Gastroesophageal sphincter (tissue), 4 donors: ENCODE data around the gene SOX6. TPM values are rescaled to one million over a fixed set of nuclear protein-coding genes. Genes with fewer than 3 reads are reported as not detected.
"Not testable (repeated sequence)": the region's sequence is repeated elsewhere in the genome, so short reads cannot be mapped to it uniquely, and the experiment has no call there.

Experiments
- ATAC-seq: fragments of 150-250 bp; one replicate; pipeline ENCODE4 v1.9.1; 2016; ENCODE audit warnings: mild to moderate bottlenecking, moderate library complexity
- H3K27ac ChIP-seq, 4 donors: fragments of 200-600 bp; sonication (generic) in 3 of 4; 1 replicate in 3 of 4; 2 replicates in 1 of 4; pipeline ENCODE4 v1.5.1; 2016 to 2019
- H3K27me3 ChIP-seq: fragments of 200-600 bp; sonication (generic); one replicate; pipeline ENCODE4 v1.5.1; 2019
- H3K36me3 ChIP-seq, 2 donors: fragments of 200-600 bp; sonication (generic); one replicate each; pipeline ENCODE4 v1.5.1; 2019; ENCODE audit warnings: control low read depth in 1 of 2
- H3K4me1 ChIP-seq, 3 donors: fragments of 200-600 bp; sonication (generic); 1 replicate in 2 of 3; 2 replicates in 1 of 3; pipeline ENCODE4 v1.5.1; 2016 to 2019; ENCODE audit warnings: control low read depth in 2 of 3
- H3K4me3 ChIP-seq, 2 donors: fragments of 200-600 bp; sonication (generic); one replicate each; pipeline ENCODE4 v1.5.1; 2019; ENCODE audit warnings: mild to moderate bottlenecking in 1 of 2, moderate library complexity in 1 of 2
- H3K9me3 ChIP-seq, 3 donors: fragments of 200-600 bp; sonication (generic); one replicate each; pipeline ENCODE4 v1.5.1; 2017 to 2019; ENCODE audit warnings: control low read depth in 2 of 3
- EP300 ChIP-seq: sonication (generic); formaldehyde crosslinking; IDR thresholded peaks from one replicate; pipeline ENCODE4 v1.6.1; 2017; ENCODE audit warnings: antibody characterized with exemption, mild to moderate bottlenecking
- POLR2A ChIP-seq, 2 donors: fragments of 450-650 bp; IDR thresholded peaks; one replicate each; pipeline ENCODE4 v1.6.1; 2017; ENCODE audit warnings: antibody characterized with exemption in 2 of 2, mild to moderate bottlenecking in 2 of 2, moderate library complexity in 1 of 2
- POLR2AphosphoS5 ChIP-seq: sonication (generic); formaldehyde crosslinking; IDR thresholded peaks from one replicate; pipeline ENCODE4 v1.6.1; 2017; ENCODE audit warnings: antibody characterized with exemption
- WGBS, 2 donors: methylation state at CpG; one replicate each; pipeline ENCODE4 v1.1.5; 2018; ENCODE audit warnings: low coverage in 1 of 2; 5-methylcytosine and 5-hydroxymethylcytosine counted together
- total RNA-seq, 4 donors: library from RNA; depleted of rRNA; stranded (reverse); fragments of >200 nt; gene quantifications; one replicate each; pipeline ENCODE4 v1.1.0, GENCODE V29; 2016
- TF ChIP-seq, protein P1 (sequence below), 4 experiments: fragments of 200-600 bp in 2 of 4; fragments of 450-650 bp in 2 of 4; sonication (generic) in 1 of 4; IDR thresholded peaks; one replicate each; pipeline ENCODE4 v1.5.1; 2017 to 2019; ENCODE audit warnings: antibody characterized with exemption in 4 of 4, mild to moderate bottlenecking in 2 of 4, moderate library complexity in 2 of 4

Gene SOX6
- total RNA-seq, 4 donors from 2014 or later, result 1.2 to 21.9 (median 6.5) TPM

DNA sequence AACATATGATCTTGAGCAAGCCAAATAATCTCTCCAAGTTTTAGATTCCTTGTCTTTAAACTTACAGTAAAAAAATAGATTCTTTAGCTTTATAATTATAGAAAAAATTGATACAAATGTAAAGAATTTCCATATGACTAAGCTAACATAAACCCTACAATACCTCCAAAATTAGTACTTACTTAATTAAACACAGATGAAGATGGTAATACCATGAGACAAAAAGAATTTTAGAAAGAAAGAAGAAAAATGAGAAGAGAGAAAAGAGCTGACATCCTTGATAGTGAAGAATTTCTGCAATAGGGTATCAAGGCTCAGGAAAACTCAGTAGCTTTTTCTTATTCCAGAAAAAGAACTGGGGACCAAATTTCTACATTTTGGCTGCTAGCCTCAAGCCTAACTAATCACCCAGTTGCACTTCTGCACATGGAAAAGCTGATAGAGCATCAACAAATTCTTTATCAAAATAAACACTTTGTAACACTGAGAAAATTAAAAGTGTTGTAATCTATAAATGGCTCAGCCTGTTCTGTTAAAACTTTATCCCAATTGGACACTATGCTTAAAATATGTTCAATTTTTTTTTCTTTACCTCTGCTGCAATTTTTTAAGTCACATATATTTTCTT lies 24.7 kb upstream of the SOX6 start:
- Histone ChIP-seq H3K27ac (no peak overlapping the region), H3K27me3 (no peaks in the 10 kb centered on the region), H3K9me3 (no peaks in the 10 kb centered on the region), H3K4me3 (no peak overlapping the region), H3K36me3 (no peaks in the 10 kb centered on the region), H3K4me1 (no peaks in the 10 kb centered on the region)
- TF ChIP-seq POLR2A (IDR thresholded peaks at IDR 0.05), result no peak
- no peak for TF ChIP-seq EP300
- TF ChIP-seq POLR2AphosphoS5, result no peak
- TF ChIP-seq, protein P1, sequence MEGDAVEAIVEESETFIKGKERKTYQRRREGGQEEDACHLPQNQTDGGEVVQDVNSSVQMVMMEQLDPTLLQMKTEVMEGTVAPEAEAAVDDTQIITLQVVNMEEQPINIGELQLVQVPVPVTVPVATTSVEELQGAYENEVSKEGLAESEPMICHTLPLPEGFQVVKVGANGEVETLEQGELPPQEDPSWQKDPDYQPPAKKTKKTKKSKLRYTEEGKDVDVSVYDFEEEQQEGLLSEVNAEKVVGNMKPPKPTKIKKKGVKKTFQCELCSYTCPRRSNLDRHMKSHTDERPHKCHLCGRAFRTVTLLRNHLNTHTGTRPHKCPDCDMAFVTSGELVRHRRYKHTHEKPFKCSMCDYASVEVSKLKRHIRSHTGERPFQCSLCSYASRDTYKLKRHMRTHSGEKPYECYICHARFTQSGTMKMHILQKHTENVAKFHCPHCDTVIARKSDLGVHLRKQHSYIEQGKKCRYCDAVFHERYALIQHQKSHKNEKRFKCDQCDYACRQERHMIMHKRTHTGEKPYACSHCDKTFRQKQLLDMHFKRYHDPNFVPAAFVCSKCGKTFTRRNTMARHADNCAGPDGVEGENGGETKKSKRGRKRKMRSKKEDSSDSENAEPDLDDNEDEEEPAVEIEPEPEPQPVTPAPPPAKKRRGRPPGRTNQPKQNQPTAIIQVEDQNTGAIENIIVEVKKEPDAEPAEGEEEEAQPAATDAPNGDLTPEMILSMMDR (IDR thresholded peaks at IDR 0.05), result no peak
- no peak for ATAC-seq

DNA sequence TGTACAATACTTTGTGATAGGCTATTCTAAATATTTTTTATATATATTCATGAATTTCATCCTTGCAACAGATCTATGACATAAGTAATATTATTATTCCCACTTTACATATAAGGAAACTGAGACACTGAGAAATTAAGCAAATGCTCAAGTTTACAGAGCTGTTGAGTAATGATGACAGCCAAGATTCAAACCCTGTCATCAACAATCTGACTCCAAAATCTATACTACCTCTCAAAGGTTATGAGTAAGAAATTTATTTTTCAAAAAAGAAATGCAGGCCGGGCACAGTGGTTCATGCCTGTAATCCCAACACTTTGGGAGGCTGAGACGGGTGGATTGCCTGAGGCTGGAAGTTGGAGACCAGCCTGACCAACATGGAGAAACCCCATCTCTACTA lies 22.6 kb upstream of the SOX6 start:
- Histone ChIP-seq H3K27ac (no peak overlapping the region), H3K27me3 (no peaks in the 10 kb centered on the region), H3K4me1 (no peaks in the 10 kb centered on the region), H3K4me3 (no peak overlapping the region), H3K36me3 (no peaks in the 10 kb centered on the region), H3K9me3 (no peaks in the 10 kb centered on the region)
- 87% methylated on average over 2 of the region's 2 CpGs; no CpG with 5 or more reads in 1 of the 2 donors for WGBS, 2 donors
- TF ChIP-seq POLR2AphosphoS5 (no peak), POLR2A (IDR thresholded peaks at IDR 0.05) (no peak), EP300 (no peak)
- TF ChIP-seq, protein P1 (IDR thresholded peaks at IDR 0.05), result no peak
- ATAC-seq, result no peak

DNA sequence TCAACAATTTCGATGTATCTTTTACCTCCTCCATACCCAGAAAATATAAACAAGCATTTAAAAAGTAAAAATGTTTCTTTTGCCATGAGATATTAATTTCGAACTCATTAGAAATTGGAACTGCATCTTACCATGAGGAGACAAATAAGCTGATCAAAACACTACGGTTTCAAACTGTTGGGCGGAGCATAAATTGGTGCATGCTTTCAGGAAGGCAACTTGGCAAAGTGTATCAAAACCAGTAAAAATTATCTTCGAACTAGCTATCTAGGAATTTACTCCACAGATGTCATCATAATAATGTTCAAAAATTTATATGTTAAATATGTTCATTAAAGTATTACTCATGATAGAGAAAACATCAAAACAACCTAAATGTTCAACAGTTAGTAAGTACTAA lies 21.4 kb upstream of the SOX6 start:
- TF ChIP-seq, protein P1 (IDR thresholded peaks at IDR 0.05), result no peak
- TF ChIP-seq POLR2A (IDR thresholded peaks at IDR 0.05) (no peak), EP300 (no peak), POLR2AphosphoS5 (no peak)
- H3K27me3 ChIP-seq, result no peaks in the 10 kb centered on the region
- 84 to 87% methylated on average over 5 of the region's 5 CpGs for WGBS, 2 donors
- H3K9me3 ChIP-seq, result no peaks in the 10 kb centered on the region
- H3K36me3 ChIP-seq, result no peaks in the 10 kb centered on the region
- no peaks in the 10 kb centered on the region for H3K4me1 ChIP-seq
- no peak overlapping the region for H3K27ac ChIP-seq
- no peak for ATAC-seq
- H3K4me3 ChIP-seq, result no peak overlapping the region

DNA sequence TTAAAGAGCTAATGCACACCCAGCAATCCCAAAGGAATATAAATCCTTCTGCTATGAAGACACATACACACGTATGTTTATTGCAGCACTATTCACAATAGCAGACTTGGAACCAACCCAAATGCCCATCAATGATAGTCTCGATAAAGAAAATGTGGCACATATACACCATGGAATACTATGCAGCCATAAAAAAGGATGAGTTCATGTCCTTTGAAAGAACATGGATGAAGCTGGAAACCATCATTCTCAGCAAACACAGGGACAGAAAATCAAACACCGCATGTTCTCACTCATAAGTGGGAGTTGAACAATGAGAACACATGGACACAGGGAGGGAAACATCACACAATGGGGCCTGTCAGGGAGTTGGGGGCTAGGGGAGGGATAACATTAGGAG lies 19.3 kb upstream of the SOX6 start:
- not testable (repeated sequence) for H3K9me3 ChIP-seq, H3K36me3 ChIP-seq, H3K27ac ChIP-seq, H3K27me3 ChIP-seq, H3K4me1 ChIP-seq, ATAC-seq, H3K4me3 ChIP-seq
- WGBS, 2 donors, result 85 to 88% methylated on average over 1 to 3 of the region's 3 CpGs

DNA sequence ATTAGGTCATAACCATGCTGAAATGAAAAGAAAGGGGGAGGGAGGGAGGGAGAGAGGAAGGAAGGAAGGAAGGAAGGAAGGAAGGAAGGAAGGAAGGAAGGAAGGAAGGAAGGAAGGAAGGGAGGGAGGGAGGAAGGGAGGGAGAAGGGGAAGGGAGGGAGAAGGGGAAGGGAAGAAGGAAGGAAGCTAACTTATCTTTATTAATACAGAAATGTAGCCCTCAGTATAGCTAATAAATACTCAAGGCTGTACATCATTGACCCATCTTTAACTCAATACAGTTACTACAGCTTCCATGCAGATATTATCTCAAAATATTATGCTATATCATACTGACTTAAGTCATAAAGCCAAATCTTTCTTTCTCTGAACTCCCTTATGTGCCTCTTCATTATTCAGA lies 17.4 kb upstream of the SOX6 start:
- Histone ChIP-seq H3K36me3 (no peaks in the 10 kb centered on the region), H3K9me3 (no peaks in the 10 kb centered on the region), H3K27me3 (no peaks in the 10 kb centered on the region), H3K27ac (no peak overlapping the region), H3K4me3 (no peak overlapping the region), H3K4me1 (no peaks in the 10 kb centered on the region)
- no peak for TF ChIP-seq EP300
- TF ChIP-seq POLR2A (IDR thresholded peaks at IDR 0.05), result no peak
- TF ChIP-seq, protein P1 (IDR thresholded peaks at IDR 0.05), result no peak
- TF ChIP-seq POLR2AphosphoS5, result no peak
- ATAC-seq, result no peak
